NCI-H2196 treated with DMSO at 0.1 percent for 48 hours (cell line): ENCODE measurements around the gene SMIM13.

ENCODE experiments used
- DNase-seq: peaks from one replicate; lab custom pipeline; 2025; ENCODE audit not compliant: unreplicated experiment; lab: John Stamatoyannopoulos, UW

Gene SMIM13

GRCh38 chr6:11183761-11184362 is 90.2 kb downstream of the SMIM13 start:
- DNase-seq: no peak

- no peak for DNase-seq
Observed at GRCh38 chr6:11185204-11185842, 91.7 kb downstream of the SMIM13 start.

- no peak for DNase-seq
Observed at GRCh38 chr6:11187301-11187700, 93.7 kb downstream of the SMIM13 start.
